Middle frontal gyrus (tissue), 1 donor: Measurements from ENCODE around the gene SEMA4A.
"Not testable (repeated sequence)": the region's sequence is repeated elsewhere in the genome, so short reads cannot be mapped to it uniquely, and the experiment has no call there.

ENCODE experiments used
- DNase-seq: peaks from one replicate; pipeline ENCODE4 v3.0.0-alpha.2; 2015; ENCODE audit warnings: low spot score; ENCODE audit errors: extremely low spot score

SEMA4A gene

DNA sequence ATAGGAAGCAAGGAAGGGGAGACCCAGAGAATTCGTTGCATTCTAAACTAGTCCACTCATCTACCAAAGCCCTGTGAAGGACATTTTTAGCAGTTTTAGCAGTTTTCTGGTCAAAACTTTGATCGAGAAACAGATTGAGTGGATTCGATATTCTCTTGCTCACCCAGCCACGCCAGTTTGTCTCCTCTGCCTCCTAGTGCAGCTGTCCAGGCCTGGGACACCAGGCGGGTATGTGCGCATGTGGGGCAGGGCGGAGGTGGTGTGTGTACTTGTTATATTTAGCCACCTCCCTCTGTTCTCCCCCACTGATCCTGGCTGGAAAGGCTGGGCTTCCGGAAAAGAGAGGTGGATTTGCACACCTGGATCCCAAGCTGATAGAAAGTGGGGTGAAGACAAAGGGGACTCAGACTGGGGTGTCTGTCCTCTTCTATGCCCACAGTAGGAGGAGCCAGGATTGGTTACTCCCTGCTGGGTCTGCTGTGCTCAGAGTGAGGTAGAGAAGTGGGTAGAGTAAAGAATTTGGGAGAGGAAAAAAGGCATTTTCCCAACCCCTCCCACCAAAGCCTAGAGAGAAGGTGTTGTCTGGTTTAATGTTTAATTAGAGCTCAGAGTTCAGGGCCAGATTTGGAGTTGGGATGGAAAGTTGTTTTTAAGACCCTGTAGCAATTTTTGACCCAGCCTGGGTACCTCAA is 35.1 kb upstream of the SEMA4A start:
- no peak for DNase-seq

DNA sequence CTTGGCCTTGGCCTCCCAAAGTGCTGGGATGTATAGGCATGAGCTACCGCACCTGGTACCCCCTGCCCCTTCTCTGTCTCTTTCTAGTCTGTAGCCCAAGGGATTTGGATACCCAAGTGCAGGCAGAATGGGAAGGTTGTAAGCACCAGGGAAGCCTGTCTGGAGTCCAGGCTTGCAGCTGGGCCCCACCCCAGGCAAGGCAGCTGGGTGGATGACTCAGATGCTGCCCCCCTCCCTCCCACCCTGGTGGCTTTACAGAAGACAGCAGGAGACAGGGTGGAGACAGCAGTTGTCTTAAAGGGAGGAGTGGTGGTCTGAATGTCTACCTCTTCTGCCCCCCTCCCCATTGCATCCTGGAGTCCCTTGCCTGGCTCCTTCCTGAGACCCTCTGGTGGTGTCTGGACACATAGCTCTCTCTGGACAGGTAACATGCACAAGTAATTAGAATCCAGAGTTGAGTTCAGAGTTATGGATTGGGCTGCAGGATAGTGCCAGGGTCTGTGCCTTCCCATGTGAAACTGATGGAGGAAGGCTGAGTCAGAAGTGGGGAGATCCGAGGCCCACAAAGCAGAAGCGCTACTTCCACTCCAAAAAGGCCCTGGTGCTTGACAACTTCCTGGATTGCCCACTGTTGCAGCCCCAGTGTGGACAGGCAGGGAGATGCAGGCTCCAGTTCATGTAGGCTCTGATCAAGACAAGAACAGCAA is 33.7 kb upstream of the SEMA4A start:
- DNase-seq = no peak

DNA sequence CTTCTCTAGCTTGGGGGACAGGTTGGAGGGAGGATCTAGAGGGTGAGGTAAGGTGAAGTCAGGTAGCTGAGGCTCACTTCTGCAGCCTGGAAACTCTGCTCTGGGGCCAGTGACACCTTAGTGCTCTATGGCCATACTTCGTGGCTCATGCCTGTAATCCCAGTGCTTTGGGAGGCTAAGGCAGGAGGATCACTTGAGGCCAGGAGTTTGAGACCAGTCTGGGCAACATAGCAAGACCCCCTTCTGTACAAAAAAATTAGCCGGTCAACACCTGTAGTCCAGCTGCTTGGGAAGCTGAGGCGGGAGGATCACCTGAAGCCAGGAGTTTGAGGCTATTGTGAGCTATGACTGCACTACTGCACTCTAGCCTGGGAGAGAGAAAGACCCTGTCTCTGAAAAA is 33.1 kb upstream of the SEMA4A start:
- DNase-seq = no peak

DNA sequence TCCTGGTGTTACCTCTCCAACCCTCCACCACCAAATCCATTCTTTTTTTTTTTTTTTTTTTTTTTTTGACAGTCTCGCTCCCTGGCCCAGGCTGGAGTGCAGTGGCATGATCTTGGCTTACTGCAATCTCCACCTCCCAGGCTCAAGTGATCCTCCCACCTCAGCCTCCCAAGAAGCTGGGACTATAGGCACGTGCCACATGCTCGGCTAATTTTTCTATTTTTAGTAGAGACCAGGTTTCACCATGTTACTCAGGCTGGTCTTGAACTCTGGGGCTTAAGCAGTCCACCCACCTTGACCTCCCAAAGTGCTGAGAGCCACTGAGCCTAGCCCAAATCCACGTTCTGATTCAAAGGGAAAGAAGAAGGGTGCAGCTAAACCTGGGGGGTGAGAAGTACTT is 32.4 kb upstream of the SEMA4A start:
- DNase-seq = not testable (repeated sequence)

DNA sequence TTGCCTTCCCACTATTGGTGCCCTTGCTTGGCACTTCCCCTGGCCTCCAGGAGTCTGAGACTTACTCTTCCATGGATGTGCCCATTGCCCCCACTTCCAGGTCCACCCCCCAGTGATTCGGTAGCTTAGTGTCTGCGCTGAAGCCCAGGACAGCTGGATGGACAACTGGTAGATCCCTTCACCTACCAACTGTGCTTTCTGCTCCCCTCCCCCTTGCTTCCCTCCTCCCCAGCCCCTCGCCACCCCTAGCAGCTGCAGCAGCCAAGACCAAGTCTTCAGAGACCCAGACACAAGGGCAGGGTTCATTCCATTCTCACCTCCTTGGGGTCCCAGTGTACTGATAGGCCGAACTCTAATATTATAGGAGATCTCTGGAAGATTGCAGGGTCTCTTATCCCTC is 31.9 kb upstream of the SEMA4A start:
- no peak for DNase-seq

DNA sequence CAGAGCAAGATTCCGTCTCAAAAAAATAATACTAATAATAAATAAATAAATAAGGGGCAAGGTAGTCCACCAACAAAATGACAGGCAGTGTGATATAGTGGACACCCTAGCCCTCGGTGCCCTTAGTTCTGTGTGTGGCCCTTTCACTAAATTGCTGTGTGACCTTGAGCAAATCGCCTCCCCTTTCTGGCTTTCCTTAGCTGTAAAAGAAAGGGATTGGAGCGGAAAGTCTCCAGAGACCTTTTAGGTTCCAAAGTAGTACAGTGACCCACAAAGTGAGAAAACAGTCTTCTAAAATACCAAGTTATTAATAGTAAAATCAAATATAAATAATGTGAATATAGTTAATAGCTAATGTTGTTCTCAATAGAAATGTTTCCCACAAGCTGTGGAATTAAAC is 31.3 kb upstream of the SEMA4A start:
- DNase-seq = no peak

DNA sequence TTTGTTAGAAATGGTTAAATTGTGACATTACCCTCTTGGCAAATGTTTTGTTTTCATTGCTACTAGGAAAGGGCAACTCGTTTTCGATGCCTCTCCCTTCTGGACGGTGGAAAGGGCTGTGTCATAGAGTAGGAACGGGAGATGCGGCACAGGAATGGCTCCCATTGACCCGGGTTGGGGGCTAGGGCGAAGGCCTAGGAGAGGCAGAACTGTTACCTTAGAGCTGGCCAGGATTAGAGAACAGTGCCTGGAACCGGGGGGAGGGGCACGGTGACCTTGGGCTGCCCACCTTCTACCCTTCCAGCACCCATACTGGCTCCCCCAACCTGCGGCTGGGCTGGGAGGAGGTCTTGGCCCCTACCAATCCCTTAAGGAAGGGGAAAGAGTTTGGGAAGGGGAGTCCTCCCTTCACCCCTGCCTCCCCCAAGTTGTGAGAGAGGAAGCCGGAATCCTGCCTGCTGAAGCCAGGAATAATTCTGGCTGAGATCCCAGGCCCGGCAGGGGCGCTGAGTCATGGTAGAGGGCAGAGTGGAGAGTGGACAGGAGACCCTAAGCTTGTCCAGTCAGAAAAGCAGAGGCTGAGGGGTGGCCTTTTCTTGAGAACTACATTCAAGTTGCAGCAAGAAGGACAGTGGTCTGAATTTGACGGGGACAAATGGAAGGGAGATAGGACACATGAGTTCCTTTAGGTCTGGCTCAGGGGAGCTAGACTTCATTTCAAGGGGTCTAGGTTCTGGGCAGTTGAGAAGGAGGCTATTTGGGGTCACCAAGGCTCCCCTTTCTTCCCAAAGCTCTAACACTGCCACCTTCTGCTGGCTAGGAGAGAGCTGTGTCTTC is 30.6 kb upstream of the SEMA4A start:
- no peak for DNase-seq

DNA sequence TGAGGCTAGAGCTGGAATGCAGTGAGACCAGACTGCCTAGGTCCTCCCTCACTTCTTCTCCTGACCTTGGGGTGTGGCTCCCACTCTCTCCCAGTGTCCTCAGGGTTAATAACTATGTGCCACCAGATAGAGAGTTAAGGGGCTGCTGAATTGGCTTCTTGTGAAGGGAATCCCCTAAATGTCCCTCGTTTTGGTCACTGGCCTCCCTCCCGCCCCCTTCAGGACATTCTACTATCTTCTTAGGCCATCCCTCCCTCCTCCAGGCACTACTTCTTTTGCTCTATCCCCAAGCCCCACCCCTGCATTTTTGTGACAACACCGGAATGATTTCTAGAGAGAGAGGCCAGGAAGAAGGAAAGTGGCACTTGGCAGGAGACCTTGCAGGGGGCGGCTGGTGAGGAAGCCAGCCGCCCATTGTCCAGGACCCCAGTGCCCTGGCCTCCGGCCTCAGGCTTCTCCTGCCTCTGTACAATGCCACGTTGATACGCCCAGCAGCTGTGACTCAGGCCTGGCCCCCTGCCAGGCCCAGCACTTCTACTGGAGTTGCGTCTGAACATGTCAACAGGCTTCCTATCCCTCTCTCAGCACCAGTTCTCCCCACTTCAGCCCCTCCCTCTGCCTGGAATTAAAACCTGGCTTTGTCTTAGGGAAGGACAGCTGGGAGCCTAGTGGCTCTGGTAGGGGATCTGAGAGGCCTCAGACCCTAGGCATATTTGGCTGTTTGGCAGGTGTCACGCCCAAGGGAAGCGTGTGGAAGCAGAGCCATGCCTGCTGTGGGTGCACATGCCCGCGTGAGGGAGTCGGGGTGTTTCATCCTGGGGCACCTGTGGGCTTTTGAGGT is 29.8 kb upstream of the SEMA4A start:
- peak; percentile 73 for DNase-seq

DNA sequence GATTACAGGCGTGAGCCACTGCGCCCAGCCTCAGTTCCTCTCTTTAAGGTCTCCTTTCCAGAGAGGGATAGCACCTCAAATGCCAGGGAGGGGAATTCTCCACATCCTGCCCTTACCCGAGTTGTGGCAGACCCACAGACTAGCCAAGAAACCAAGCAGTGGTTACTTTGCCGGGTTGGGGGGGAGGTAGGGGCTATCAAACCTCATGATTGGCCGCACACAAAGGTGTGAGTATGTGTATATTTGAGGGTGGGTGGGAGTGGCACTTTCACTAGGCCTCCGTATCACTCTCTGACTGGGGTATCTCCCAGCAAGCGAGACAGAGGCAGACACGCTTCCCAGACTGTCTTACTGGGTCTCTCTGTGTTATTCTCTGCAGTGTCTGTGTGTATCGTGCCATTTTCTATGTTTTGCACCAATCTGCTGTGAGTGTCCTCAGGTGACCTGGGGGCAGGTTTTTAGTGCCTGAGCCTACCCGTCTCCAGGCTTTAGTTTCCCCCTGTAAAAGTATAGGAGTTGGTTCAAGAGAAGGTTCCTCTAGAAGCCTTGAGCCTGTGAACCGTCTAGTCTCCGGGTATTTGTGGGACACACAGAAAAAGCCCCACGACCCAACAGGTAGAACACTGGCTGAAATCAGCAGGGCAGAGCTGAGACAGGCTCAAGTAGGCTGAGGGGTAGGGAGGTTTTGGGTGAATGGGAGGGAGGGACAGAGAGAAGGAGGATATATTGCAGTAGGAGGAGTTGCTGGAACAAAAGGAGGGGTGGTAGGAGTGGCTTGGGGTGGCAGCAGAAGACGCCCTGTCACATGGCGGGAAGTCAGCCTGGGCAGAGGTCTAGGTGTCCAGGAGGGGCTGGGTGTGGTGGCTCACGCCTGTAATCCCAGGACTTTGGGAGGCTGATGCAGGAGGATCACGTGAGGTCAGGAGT is 28.6 kb upstream of the SEMA4A start:
- DNase-seq = no peak

DNA sequence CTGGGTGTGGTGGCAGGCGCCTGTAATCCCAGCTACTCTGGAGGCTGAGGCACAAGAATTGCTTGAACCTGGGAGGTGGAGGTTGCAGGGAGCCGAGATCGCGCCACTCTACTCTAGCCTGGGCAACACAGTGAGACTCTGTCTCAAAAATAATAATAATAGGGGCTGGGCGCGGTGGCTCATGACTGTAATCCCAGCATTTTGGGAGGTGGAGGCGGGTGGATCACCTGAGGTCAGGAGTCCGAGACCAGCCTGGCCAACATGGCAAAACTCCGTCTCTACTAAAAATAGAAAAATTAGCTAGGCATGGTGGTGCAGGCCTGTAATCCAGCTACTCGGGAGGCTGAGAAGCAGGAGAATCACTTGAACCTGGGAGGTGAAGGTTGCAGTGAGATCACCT is 27.8 kb upstream of the SEMA4A start:
- not testable (repeated sequence) for DNase-seq

DNA sequence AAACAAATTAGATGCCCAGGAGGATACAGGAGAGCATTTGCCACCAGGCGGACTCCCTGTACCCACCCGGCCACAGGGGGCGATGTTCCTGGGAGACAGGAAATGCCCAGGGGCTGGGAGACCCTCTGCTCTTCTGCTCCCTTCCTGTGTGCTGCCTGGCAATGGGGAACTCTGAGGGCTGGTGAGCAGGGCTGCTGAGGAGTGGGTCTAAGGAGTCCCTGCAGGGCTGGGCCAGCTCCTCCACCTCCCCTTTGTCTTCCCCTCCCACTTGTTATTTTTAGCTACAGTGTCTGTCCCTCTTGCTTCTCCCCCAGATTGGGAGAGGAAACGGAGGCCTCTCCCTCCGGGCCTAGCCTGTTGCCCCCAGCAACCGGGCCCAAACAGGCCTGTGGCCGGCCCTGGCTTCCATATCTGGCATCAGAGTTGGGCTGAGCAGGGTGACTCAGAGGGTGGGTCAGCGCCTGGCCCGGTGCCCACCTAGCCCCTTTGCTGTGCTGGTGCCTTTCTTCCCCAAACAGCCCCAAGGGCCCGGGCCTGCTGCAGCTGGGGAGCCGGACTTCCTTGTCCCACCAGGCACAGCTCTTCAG is 27.2 kb upstream of the SEMA4A start:
- DNase-seq = no peak

DNA sequence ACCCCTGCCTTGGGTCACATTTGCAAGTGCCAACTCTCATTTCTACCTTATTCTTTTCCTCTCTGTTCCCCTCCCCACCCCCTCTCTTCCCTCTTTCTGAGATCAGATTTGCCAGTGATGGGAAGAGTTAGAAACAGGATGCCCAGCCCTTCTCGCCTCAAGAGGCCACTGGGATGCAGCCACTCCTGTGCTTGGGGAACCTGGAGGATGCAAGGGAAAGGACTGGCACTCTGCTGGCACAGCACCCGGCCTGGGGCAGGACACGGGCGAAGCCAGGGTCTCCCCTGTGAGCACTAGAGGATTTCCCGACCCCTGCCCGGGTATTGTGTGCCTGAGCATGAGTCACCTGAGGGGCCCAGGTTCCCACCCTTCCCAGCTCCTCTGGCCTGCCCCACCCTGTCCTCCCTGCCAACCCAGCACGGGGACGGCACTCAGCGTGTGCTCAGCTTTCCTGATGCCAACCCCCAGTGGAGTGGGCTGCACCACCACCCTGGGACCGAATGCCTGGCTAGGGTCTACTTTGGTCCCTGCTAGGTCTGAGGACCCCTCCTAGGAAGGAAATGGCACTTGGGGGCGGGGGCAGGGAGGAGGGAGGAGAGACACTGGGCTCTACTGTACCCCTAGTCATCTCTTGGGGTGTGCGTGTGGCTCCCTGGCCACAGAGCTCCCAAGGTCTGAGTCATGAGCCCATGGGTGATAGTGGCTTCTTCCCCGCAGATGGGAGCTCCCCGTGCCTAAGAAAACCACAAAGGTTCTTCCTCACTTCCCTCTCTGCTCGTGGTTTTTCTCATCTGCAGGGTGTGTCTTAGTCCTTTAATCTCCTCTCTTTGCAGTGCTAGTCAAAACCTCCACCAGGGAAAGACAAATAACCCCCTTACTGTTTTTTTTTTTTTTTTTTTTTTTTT is 26.5 kb upstream of the SEMA4A start:
- DNase-seq = no peak

DNA sequence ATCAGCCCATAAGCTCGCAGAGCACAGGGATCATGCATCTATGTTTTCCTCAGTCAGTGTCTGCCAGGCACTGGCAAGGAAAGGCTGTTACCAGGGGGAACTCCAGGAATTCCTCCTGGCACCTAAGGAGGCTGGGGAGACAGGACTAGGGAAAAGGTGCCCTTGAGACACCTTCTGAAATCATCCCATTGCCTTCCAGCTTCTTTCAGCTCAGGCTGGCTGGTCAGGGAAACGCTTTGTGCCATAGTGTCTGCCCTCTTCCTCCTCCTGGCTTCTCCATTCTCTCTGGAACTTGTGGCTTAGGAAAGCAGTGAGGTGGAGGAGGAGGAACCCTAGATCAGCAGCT is 25.1 kb upstream of the SEMA4A start:
- DNase-seq = no peak

DNA sequence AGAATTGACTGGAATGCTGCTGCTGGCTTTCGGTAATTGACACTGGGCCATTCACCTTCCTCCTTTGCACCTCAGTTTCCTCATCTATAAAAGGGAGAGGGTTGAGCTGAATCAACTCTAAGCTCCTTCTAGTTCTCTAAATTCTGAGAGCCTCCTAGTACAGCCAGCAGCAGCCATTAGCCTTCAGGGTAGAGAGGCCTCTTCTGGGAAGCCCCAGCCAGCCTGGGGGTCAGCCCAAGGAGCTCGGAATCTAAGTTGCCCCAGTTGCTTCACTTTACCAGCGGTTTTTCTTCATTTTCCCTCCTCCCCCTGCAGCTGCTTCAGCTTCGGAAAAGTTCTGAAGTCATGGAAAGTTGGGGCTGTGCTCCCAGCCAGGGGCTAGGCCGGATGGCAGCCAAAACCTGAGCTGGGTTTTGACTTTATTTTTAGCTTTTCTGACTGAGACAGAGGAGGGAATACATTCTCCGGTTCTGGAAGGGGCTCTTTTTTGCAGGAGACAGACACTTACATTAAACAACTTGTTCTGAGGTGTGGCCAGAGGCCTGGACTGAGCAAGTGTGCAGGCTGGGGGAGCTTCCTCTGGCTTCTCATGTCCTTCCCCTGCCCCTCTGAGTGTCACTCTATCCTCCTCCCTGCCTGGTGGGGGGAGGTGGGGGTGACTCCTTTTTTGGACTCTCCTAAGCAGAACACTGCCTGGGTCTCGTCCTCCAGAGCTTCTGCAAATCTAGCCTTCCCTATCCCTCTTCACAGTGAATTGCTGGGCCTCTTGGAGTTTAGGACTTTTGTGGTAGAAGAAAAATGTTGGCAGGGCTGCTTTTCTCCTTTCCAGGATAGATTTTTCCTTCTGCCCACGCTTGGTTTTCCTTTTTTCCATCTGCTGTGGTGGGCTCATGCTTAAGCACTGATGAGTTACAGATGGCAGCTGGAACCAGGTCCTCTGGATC is 24.5 kb upstream of the SEMA4A start:
- DNase-seq = no peak

DNA sequence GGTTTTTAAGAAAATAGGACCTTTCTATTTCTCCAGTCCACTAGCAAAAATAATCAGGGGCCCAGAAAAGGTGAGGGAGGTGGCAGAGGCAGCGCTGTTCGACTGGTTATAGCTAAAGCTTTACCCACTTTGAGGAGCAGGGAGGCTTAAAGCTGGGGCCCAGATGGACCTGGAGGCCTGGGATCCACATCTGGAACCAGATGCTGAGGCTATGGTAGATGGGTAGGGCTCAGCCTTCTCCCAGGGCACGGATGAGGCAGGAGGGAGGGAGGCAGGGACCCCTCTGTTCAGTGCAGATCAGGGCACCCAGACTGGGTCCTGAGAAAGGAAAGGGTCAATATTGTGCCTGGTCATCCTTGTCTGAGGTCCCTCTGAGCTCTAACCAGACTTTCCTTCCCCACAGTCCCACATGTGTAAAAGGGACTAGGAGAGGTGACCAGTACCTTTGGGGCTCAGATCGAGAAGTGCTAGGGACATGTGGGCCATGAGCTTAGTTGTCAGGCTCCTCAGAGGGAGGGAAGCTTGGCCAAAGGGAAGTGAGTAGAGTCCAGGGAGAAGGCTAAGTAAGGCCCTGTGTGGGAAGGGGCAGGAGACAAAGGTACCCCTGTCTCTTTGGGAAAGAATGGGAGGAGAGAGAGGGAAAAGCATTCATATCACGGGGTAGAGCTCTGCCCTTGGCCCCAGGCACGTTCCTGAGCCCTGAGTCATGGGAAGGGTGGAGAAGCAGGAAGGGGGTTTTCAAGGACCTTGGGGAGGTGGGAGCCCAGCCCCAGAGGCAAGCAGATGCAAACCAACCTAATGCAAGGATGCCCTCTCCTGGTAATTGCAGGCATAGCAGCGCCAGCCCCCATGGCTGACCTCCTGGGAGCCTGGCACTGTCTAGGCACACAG is 23.5 kb upstream of the SEMA4A start:
- DNase-seq = no peak

DNA sequence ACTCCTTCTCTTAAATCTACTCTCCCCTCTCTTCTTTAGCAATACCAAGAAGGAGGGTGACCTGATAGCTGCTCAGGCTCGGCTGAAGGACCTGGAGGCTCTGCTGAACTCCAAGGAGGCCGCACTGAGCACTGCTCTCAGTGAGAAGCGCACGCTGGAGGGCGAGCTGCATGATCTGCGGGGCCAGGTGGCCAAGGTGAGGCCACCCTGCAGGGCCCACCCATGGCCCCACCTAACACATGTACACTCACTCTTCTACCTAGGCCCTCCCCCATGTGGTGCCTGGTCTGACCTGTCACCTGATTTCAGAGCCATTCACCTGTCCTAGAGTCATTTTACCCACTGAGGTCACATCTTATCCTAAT is 22.8 kb upstream of the SEMA4A start:
- no peak for DNase-seq
